Ovary (tissue), 3 donors: ENCODE data around the gene ARL8A.

Experiments
- EP300 ChIP-seq: sonication (generic); formaldehyde crosslinking; IDR thresholded peaks from one replicate; pipeline ENCODE4 v1.6.1; 2017; ENCODE audit warnings: antibody characterized with exemption
- POLR2A ChIP-seq: fragments of 450-650 bp; IDR thresholded peaks from one replicate; pipeline ENCODE4 v1.6.1; 2017; ENCODE audit warnings: antibody characterized with exemption, mild to moderate bottlenecking, moderate library complexity
- TF ChIP-seq, protein P1 (sequence below), 3 donors: fragments of 450-650 bp in 2 of 3; fragments of 200-600 bp in 1 of 3; IDR thresholded peaks; one replicate each; pipeline versions ENCODE4 v1.5.1 to v1.8.0; 2016 to 2022; ENCODE audit warnings: antibody characterized with exemption in 3 of 3, mild to moderate bottlenecking in 1 of 3
- donor health status: DM: no; HTN: no; CAD: no.

DNA sequence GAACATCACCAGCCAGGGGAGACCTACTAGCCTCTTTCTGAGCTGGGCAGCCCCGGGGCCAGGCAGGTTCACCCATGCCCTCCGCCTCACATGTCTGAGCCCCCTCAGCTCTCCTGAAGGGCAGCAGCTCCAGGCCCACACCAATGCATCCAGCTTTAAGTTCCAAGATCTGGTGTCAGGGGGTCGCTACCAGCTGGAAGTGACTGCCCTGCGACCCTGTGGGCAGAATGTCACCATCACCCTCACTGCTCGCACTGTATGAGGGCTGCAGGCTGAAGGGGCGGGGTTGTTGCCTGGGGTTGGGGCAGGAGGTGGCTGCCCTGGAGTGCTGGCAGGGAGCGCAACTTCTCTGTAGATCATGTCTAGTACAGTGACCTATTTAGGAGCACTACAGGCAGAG is 24.3 kb upstream of the ARL8A start:
- TF ChIP-seq POLR2A (no peak), EP300 (no peak)
- TF ChIP-seq, protein P1, sequence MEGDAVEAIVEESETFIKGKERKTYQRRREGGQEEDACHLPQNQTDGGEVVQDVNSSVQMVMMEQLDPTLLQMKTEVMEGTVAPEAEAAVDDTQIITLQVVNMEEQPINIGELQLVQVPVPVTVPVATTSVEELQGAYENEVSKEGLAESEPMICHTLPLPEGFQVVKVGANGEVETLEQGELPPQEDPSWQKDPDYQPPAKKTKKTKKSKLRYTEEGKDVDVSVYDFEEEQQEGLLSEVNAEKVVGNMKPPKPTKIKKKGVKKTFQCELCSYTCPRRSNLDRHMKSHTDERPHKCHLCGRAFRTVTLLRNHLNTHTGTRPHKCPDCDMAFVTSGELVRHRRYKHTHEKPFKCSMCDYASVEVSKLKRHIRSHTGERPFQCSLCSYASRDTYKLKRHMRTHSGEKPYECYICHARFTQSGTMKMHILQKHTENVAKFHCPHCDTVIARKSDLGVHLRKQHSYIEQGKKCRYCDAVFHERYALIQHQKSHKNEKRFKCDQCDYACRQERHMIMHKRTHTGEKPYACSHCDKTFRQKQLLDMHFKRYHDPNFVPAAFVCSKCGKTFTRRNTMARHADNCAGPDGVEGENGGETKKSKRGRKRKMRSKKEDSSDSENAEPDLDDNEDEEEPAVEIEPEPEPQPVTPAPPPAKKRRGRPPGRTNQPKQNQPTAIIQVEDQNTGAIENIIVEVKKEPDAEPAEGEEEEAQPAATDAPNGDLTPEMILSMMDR (IDR thresholded peaks at IDR 0.05), result no peak
